NCI-H2029 treated with DMSO at 0.1 percent for 48 hours (cell line): ENCODE results near the gene PCDHGB6.
"Not testable (repeated sequence)": the region's sequence is repeated elsewhere in the genome, so short reads cannot be mapped to it uniquely, and the experiment has no call there.

Experiments
- DNase-seq: peaks from one replicate; lab custom pipeline; 2025; lab: John Stamatoyannopoulos, UW

PCDHGB6 gene

DNA sequence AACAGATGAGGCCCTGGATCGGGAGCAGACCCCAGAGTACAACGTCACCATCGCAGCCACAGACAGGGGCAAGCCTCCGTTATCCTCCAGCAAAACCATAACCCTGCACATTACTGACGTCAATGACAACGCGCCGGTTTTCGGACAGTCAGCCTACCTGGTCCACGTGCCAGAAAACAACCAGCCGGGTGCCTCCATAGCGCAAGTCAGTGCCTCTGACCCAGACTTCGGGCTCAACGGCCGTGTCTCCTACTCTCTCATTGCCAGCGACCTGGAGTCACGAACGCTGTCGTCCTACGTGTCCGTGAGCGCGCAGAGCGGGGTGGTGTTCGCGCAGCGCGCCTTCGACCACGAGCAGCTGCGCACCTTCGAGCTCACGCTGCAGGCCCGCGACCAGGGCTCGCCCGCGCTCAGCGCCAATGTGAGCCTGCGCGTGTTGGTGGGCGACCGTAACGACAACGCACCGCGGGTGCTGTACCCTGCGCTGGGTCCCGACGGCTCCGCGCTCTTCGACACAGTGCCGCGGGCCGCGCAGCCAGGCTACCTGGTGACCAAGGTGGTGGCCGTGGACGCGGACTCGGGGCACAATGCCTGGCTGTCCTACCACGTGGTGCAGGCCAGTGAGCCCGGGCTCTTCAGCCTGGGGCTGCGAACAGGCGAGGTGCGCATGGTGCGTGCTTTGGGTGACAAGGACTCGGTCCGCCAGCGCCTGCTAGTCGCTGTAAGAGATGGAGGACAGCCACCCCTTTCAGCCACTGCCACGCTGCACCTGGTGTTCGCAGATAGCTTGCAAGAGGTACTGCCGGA, 11.5 kb downstream of the PCDHGB6 start:
- no peak for DNase-seq

DNA sequence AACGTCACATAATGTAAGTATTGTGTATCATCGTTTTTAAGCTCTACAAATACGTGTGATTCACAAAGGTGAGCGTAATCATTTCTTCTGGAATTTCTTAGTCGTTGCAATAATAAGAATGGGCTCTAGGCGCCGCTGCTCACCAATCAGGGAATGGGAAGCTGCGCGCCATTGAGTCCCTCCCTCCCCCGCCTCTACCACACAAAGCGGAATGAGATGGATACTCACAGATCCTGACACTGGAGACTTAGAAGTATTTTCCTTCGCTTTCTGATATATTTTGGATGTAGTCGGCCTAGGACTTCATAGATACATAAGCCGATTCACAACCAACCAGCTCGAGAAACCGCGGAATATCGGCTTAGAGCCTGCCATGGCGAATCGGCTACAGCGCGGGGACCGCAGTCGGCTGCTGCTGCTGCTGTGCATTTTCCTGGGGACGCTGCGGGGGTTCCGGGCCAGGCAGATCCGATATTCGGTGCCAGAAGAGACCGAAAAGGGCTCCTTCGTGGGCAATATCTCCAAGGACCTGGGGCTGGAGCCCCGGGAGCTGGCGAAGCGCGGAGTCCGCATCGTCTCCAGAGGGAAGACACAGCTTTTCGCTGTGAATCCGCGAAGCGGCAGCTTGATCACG, 13.2 kb downstream of the PCDHGB6 start, which contains the start of gene PCDHGA11:
Gene PCDHGA11, plus strand, starts transcription at position 197 of the 634 bp plus-strand sequence. Its CDS starts 177 bp downstream, at position 374.
- DNase-seq, result no peak

DNA sequence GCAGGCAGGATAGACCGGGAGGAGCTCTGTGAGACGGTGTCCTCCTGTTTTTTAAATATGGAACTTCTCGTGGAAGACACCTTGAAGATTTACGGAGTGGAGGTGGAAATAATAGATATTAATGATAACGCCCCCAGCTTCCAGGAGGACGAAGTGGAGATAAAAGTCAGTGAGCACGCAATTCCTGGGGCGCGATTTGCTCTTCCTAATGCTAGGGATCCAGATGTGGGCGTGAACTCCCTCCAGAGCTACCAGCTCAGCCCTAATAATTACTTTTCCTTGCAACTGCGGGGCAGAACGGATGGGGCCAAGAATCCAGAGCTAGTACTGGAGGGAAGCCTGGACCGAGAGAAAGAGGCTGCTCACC, 13.7 kb downstream of the PCDHGB6 start:
- no peak for DNase-seq

DNA sequence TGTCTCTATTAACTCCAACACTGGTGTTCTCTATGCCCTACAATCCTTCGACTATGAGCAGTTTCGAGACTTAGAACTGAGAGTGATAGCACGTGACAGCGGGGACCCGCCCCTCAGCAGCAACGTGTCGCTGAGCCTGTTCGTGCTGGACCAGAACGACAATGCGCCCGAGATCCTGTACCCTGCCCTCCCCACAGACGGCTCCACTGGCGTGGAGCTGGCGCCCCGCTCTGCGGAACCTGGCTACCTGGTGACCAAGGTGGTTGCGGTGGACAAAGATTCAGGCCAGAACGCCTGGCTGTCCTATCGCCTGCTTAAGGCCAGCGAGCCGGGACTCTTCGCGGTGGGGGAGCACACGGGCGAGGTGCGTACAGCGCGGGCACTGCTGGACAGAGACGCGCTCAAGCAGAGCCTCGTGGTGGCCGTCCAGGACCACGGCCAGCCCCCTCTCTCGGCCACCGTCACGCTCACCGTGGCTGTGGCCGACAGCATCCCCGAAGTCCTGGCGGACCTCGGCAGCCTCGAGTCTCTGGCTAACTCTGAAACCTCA, 15.0 kb downstream of the PCDHGB6 start:
- DNase-seq, result no peak

DNA sequence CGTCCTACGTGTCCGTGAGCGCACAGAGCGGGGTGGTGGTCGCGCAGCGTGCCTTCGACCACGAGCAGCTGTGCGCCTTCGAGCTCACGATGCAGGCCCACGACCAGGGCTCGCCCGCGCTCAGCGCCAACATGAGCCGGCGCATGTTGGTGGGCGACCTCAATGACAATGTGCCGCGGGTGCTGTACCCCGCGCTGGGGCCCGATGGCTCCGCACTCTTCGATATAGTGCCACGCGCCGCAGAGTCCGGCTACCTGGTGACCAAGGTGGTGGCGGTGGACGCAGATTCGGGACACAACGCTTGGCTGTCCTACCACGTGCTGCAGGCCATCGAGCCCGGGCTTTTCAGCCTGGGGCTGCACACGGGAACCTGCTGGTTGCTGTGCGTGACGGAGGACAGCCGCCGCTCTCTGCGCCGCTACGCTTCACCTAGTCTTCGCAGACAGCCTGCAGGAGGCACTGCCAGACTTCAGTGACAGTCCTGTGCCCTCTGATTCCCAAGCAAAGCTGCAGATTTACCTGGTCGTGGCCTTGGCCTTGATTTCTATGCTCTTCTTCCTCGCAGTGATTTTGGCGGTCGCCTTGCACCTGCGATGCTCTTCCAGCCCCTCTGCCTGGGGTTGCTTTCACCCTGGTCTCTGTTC, 20.1 kb downstream of the PCDHGB6 start:
- no peak for DNase-seq

DNA sequence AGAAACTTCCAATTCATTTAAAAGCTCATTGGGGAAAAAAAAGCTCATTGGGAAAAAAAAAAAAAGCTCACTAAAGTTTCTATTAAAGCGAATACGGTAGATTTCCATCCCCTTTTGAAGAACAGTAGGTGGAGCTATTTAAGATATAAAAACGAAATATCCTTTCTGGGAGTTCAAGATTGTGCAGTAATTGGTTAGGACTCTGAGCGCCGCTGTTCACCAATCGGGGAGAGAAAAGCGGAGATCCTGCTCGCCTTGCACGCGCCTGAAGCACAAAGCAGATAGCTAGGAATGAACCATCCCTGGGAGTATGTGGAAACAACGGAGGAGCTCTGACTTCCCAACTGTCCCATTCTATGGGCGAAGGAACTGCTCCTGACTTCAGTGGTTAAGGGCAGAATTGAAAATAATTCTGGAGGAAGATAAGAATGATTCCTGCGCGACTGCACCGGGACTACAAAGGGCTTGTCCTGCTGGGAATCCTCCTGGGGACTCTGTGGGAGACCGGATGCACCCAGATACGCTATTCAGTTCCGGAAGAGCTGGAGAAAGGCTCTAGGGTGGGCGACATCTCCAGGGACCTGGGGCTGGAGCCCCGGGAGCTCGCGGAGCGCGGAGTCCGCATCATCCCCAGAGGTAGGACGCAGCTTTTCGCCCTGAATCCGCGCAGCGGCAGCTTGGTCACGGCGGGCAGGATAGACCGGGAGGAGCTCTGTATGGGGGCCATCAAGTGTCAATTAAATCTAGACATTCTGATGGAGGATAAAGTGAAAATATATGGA, 22.7 kb downstream of the PCDHGB6 start, which contains the start of gene PCDHGA12:
Gene PCDHGA12, plus strand, starts transcription at position 176 of the 782 bp plus-strand sequence. Its CDS starts 253 bp downstream, at position 429.
- DNase-seq, result no peak

DNA sequence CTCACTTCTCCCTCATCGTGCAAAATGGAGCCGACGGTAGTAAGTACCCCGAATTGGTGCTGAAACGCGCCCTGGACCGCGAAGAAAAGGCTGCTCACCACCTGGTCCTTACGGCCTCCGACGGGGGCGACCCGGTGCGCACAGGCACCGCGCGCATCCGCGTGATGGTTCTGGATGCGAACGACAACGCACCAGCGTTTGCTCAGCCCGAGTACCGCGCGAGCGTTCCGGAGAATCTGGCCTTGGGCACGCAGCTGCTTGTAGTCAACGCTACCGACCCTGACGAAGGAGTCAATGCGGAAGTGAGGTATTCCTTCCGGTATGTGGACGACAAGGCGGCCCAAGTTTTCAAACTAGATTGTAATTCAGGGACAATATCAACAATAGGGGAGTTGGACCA, 23.5 kb downstream of the PCDHGB6 start:
- no peak for DNase-seq

DNA sequence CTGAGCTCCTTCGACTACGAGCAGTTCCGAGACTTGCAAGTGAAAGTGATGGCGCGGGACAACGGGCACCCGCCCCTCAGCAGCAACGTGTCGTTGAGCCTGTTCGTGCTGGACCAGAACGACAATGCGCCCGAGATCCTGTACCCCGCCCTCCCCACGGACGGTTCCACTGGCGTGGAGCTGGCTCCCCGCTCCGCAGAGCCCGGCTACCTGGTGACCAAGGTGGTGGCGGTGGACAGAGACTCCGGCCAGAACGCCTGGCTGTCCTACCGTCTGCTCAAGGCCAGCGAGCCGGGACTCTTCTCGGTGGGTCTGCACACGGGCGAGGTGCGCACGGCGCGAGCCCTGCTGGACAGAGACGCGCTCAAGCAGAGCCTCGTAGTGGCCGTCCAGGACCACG, 24.5 kb downstream of the PCDHGB6 start:
- not testable (repeated sequence) for DNase-seq

DNA sequence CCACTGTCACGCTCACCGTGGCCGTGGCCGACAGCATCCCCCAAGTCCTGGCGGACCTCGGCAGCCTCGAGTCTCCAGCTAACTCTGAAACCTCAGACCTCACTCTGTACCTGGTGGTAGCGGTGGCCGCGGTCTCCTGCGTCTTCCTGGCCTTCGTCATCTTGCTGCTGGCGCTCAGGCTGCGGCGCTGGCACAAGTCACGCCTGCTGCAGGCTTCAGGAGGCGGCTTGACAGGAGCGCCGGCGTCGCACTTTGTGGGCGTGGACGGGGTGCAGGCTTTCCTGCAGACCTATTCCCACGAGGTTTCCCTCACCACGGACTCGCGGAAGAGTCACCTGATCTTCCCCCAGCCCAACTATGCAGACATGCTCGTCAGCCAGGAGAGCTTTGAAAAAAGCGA, 24.9 kb downstream of the PCDHGB6 start:
- not testable (repeated sequence) for DNase-seq

DNA sequence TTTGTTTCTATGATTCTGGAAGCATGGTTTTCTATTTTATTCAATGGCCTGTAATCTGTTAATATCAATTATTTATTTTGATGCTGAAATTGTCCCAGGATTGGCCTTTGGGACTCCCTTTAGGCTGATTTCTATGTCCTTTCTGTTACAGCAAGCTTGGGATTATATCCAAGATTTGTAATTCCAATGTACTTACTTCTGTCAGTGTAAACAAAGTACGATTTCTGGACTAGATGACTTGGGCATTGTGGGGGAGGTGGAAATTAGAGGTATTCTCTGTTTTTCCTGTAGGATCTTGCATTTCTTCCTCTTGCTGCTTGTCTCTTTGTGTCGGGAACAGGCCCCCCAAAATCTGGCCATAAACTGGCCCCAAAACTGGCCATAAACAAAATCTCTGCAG, 26.2 kb downstream of the PCDHGB6 start:
- no peak for DNase-seq

DNA sequence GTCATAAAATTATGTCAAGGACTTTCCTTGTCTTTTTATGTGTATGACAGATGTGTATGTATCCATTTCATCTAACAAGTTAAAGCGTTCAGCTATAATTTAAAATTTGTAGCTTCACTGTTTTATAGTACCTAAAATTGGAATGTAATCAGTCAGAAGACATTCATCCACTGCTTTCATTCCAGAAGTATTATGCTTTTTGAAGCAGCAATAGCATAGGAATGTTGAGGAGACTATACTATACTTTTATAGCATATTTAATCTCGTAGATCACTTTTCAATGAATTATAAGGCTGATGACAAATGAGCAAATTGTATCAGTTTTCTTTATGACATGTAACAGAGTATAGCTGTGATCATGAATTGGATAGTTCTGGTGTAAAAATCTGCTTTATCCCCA, 29.4 kb downstream of the PCDHGB6 start:
- DNase-seq, result no peak

DNA sequence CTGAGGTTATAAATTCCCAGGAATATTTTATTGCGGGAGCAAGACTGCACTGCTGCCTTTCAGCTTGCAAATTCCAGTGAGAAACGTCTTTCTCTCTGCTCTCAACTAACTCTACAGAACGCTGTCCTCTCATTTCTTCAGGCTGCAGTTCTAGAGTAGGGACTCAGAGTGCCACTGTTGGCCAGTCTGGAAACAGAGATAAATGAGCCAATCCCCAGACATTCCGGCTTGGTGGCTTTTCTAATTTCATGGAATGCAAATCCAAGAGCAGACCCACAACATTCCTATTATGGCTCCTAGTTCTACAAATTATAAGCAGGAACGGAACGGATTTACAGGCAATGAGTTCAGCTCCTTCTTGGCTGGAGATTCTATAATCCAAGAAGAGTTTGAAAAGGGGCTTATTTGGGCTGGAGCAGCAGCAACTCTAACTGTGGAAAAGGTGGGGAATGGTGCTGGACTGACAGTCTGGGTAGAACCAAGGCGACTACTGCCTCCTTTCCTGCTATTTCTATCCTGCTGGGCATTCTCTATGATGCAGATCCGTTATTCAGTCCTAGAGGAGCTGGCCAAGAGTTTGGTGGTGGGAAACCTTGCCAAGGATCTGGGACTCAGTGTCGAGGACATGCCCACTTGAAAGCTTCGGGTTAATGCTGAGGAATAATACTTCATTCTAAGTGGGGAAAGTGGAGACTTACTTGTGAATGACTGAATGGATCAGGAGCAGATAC, 31.8 kb downstream of the PCDHGB6 start:
- DNase-seq, result no peak

DNA sequence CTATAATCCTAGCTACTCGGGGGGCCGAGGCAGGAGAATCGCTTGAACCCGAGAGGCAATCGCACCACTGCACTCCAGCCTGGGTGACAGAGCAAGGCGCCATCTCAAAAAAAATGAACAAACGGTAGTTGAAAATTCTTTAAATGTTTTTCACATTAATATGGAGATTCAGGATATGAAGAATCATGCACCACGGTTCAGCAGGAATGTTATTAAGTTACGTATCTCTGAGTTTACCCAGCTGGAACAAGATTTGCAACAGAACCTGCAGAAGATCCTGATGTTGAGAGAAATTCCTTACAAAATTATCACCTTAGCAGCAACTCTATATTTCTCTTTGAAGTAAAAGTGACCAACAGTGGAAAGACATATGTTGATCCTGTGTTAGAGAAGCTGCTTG, 32.5 kb downstream of the PCDHGB6 start:
- no peak for DNase-seq

DNA sequence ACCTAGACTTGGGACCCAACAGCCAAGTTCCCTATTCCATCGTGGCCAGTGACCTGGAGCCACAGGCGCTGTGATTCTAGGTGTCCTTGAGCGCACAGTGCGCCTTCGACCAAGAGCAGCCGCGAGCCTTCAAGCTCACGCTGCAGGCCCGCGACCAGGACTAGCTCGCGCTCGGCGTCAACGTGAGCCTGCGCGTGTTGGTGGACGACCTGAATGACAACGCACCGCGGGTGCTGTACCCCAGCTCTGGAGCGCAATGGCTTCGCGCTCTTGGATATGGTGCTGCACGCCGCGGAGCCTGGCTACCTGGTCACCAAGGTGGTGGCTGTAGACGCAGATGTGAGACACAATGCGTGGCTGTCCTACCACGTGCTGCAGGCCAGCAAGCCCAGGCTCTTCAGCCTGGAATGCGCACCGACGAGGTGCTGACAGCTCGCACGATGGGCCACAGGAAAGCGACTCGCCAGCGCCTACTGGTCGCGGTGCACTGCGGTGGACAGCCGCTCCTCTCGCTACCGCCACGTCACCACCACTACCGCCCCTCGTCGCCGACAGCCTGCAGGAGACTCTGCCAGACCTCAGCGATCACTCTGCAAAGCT, 33.9 kb downstream of the PCDHGB6 start:
- DNase-seq, result no peak
